Measurements from ENCODE around the gene YBEY. TPM values are rescaled to one million over a fixed set of nuclear protein-coding genes. Genes with fewer than 3 reads are reported as not detected.
"Not testable (repeated sequence)": the region's sequence is repeated elsewhere in the genome, so short reads cannot be mapped to it uniquely, and the experiment has no call there.

YBEY gene
- total RNA-seq, 1 donor from 2014 or later = 12.9 TPM

GRCh38 chr21:46307625-46308024 lies 21.5 kb downstream of the YBEY start:
- no peak for DNase-seq

- DNase-seq = no peak
Observed at GRCh38 chr21:46308431-46308830, 22.3 kb downstream of the YBEY start.

- DNase-seq = not testable (repeated sequence)
Observed at GRCh38 chr21:46310260-46310659, 24.1 kb downstream of the YBEY start.

GRCh38 chr21:46311568-46311967 lies 25.4 kb downstream of the YBEY start:
- DNase-seq = no peak

- DNase-seq = no peak
Observed at GRCh38 chr21:46312949-46313348, 26.8 kb downstream of the YBEY start.

- DNase-seq = no peak
Observed at GRCh38 chr21:46314441-46315020, 28.4 kb downstream of the YBEY start.

- no peak for DNase-seq
Observed at GRCh38 chr21:46316708-46317324, 30.7 kb downstream of the YBEY start.

- DNase-seq = no peak
Observed at GRCh38 chr21:46317710-46318463, 31.7 kb downstream of the YBEY start.

GRCh38 chr21:46318464-46318845 lies 32.3 kb downstream of the YBEY start:
- DNase-seq = no peak

- no peak for DNase-seq
Observed at GRCh38 chr21:46319186-46319585, 33.0 kb downstream of the YBEY start.

- DNase-seq = peak; percentile 50
Observed at GRCh38 chr21:46320331-46320801, 34.2 kb downstream of the YBEY start.

- peak; percentile 56 for DNase-seq
Observed at GRCh38 chr21:46322351-46323226, 36.4 kb downstream of the YBEY start.

GRCh38 chr21:46323227-46323709 lies 37.1 kb downstream of the YBEY start:
- peak; percentile 38 for DNase-seq

- DNase-seq = peak; percentile 98
Observed at GRCh38 chr21:46323710-46324389, 37.7 kb downstream of the YBEY start, which contains the start of the genes C21orf58 and PCNT. TSS of gene C21orf58 (minus strand) at chr21:46323870. CDS start at chr21:46322738, 1,132 bp downstream. TSS of gene PCNT (plus strand) at chr21:46324156. CDS start at chr21:46324229, 73 bp downstream.

- peak; percentile 91 for DNase-seq
Observed at GRCh38 chr21:46324390-46325072, 38.4 kb downstream of the YBEY start.

- peak; percentile 66 for DNase-seq
Observed at GRCh38 chr21:46325073-46325912, 39.2 kb downstream of the YBEY start.

GRCh38 chr21:46326110-46326703 lies 40.1 kb downstream of the YBEY start:
- DNase-seq = no peak

- DNase-seq = no peak
Observed at GRCh38 chr21:46327711-46328110, 41.6 kb downstream of the YBEY start.

GRCh38 chr21:46328151-46328550 lies 42.0 kb downstream of the YBEY start:
- DNase-seq = no peak

GRCh38 chr21:46329796-46330195 lies 43.7 kb downstream of the YBEY start:
- no peak for DNase-seq

Measured in dermis blood vessel endothelial cell (primary cell).